Mucosa of rectum (tissue), 2 donors: ENCODE results near the gene LETM1.

Experiments
- H3K27ac ChIP-seq, 2 donors: one replicate each; pipeline ENCODE4 v1.7.0; 2013; ENCODE audit warnings: inconsistent platforms in 2 of 2, low read depth in 2 of 2, low read length in 2 of 2
- H3K27me3 ChIP-seq, 2 donors: one replicate each; pipeline ENCODE4 v1.7.0; 2013; ENCODE audit warnings: low read length in 2 of 2; ENCODE audit not compliant: control insufficient read depth in 2 of 2, insufficient read depth in 2 of 2
- H3K36me3 ChIP-seq, 2 donors: one replicate each; pipeline ENCODE4 v1.7.0; 2013; ENCODE audit warnings: low read length in 2 of 2; ENCODE audit not compliant: control insufficient read depth in 2 of 2, insufficient read depth in 2 of 2
- H3K4me1 ChIP-seq, 2 donors: one replicate each; pipeline ENCODE4 v1.7.0; 2013; ENCODE audit warnings: low read length in 2 of 2, mild to moderate bottlenecking in 1 of 2; ENCODE audit not compliant: control insufficient read depth in 2 of 2, insufficient read depth in 2 of 2
- H3K4me3 ChIP-seq, 2 donors: one replicate each; pipeline ENCODE4 v1.7.0; 2013; ENCODE audit warnings: low read length in 2 of 2
- H3K9ac ChIP-seq, 2 donors: one replicate each; pipeline ENCODE4 v1.7.0; 2013; ENCODE audit warnings: low read length in 2 of 2, low read depth in 1 of 2, mild to moderate bottlenecking in 1 of 2
- H3K9me3 ChIP-seq, 2 donors: one replicate each; pipeline ENCODE4 v1.7.0; 2013; ENCODE audit warnings: low read length in 2 of 2; ENCODE audit not compliant: control insufficient read depth in 2 of 2
- donor health status: healthy.
- donor health status: Normal muscosa, but diverticular disease.

The LETM1 gene

DNA sequence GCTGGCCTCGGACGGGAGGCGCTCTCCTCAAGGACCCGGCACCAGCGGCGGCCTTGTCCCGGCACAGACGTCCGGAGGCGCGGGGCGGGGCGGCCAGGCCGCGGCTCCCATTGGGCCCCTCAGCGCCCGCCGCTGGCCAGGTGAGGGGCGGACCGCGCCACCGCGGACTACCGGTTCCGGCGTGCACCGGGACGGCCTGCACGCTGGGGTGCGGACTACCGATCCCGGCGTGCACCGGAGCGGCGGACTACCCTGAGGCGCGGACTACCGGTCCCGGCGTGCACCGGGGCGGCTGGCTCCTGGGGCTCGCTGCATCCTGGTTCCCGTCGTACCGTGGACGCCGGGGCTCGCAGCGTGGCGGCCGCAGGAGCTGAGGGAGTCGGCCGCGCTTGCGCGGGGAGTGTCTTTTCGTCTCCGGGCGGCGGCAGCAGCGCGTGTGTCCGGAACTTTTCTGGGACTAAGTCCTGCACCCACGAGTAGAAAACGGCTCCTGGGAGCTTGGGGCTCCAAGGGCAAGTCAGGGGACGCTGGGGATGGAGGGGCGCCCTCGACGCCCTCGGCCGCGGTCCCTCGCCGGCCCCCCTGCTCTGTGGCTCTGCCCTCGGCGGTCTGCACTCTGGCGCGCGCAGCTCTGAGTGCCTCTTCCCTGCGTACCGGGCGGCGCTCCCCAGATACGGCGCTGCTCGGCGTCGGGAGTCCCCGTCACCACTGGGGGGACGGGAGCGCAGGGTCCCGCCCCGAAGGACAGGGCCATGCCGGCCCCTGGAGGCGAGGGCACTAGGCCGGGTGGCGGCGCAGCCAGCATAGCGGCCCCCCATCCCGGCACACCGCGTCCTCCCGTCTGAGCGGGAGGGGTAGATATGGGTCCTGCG, at the start of gene LETM1:
TSS of gene LETM1 (minus strand) at position 86 of the 872 bp plus-strand sequence. CDS start 206 bp downstream, outside the sequence.
- Histone ChIP-seq H3K27ac (peak within 1 kb of the TSS; percentile 86 to 89), H3K9me3 (no peaks in the 10 kb centered on the region), H3K27me3 (no peaks in the 10 kb centered on the region), H3K36me3 (no peaks in the 10 kb centered on the region), H3K4me3 (peak within 1 kb of the TSS; percentile 84 to 87), H3K4me1 (peaks cover 41 to 47% of the 10 kb centered on the region in 2 donors), H3K9ac (peak within 1 kb of the TSS; percentile 75 to 88)

DNA sequence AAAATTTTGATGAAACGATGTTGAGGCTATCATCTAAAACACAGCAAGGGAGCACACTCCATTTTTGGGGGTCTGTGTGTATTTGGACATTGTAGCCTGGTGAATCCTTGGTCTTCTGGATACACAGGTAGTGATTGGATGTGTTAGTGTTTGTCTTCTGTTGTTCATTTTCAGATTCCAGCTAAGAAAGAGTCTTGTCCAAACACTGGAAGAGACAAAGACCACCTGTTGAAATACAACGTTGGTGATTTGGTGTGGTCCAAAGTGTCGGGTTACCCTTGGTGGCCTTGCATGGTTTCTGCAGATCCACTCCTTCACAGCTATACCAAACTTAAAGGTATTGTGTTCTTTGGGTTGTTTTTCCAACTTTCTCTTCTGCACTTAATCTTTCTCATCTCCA, 48.1 kb upstream of the LETM1 start:
- Histone ChIP-seq H3K4me3 (no peak overlapping the region), H3K36me3 (peaks cover 14 to 31% of the 10 kb centered on the region in 2 donors), H3K27ac (no peak overlapping the region), H3K4me1 (peaks cover 12 to 22% of the 10 kb centered on the region in 2 donors), H3K27me3 (no peaks in the 10 kb centered on the region), H3K9me3 (no peaks in the 10 kb centered on the region), H3K9ac (no peak overlapping the region)

DNA sequence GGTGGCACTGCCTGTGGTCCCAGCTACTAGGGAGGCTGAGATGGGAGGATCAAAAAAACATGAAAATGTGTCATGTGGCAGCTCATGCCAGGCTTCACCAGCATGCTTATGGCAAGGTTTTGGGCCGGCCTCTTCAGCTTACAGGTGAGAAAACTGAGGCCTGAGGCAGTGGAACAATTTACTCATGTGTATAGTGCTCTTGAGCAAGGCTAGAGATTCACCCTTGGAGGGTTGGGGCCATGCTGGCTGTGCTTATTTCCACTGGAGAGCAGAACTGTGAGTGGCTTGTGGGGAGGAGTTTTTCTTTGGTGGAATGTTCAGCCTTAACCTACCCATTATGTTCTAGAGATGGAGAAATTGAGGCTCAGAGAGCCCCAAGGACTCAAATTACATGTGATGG, 47.1 kb upstream of the LETM1 start:
- H3K27me3 ChIP-seq = no peaks in the 10 kb centered on the region
- no peak overlapping the region for H3K27ac ChIP-seq
- H3K9ac ChIP-seq = no peak overlapping the region
- H3K4me3 ChIP-seq = no peak overlapping the region
- H3K36me3 ChIP-seq = peaks cover 13 to 27% of the 10 kb centered on the region in 2 donors
- H3K4me1 ChIP-seq = peaks cover 6 to 15% of the 10 kb centered on the region in 2 donors
- no peaks in the 10 kb centered on the region for H3K9me3 ChIP-seq

- Histone ChIP-seq H3K27ac (no peak overlapping the region), H3K36me3 (peaks cover 13 to 27% of the 10 kb centered on the region in 2 donors)
These were observed 46.3 kb upstream of the LETM1 start for GRCh38 chr4:1902243-1902642.

GRCh38 chr4:1901127-1901526, 45.2 kb upstream of the LETM1 start:
- no peaks in the 10 kb centered on the region for H3K9me3 ChIP-seq
- H3K27ac ChIP-seq = no peak overlapping the region
- H3K36me3 ChIP-seq = peaks cover 10 to 27% of the 10 kb centered on the region in 2 donors

More at GRCh38 chr4:1902243-1902642, 46.3 kb upstream of the LETM1 start:
- peaks cover 2 to 10% of the 10 kb centered on the region in 2 donors for H3K4me1 ChIP-seq
- no peak overlapping the region for H3K4me3 ChIP-seq
- H3K27me3 ChIP-seq = no peaks in the 10 kb centered on the region
- no peaks in the 10 kb centered on the region for H3K9me3 ChIP-seq
- H3K9ac ChIP-seq = no peak overlapping the region

DNA sequence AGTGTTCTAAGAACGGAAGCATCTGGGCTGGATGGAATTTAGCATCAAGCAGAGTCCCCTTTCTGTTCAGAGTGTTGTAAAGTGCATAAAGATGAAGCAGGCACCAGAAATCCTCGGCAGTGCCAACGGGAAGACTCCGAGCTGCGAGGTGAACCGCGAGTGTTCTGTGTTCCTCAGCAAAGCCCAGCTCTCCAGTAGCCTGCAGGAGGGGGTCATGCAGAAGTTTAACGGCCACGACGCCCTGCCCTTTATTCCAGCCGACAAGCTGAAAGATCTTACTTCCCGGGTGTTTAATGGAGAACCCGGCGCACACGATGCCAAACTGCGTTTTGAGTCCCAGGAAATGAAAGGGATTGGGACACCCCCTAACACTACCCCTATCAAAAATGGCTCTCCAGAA, 44.7 kb upstream of the LETM1 start:
- Histone ChIP-seq H3K27ac (no peak overlapping the region), H3K36me3 (peaks cover 10 to 27% of the 10 kb centered on the region in 2 donors)

More at GRCh38 chr4:1901127-1901526, 45.2 kb upstream of the LETM1 start:
- no peaks in the 10 kb centered on the region for H3K27me3 ChIP-seq
- H3K9ac ChIP-seq = no peak overlapping the region
- H3K4me1 ChIP-seq = peaks cover 2 to 10% of the 10 kb centered on the region in 2 donors
- H3K4me3 ChIP-seq = no peak overlapping the region

GRCh38 chr4:1900087-1900433, 44.1 kb upstream of the LETM1 start:
- H3K27ac ChIP-seq = no peak overlapping the region
- no peaks in the 10 kb centered on the region for H3K27me3 ChIP-seq
- H3K4me3 ChIP-seq = no peak overlapping the region
- H3K36me3 ChIP-seq = peaks cover 10 to 25% of the 10 kb centered on the region in 2 donors
- H3K9me3 ChIP-seq = no peaks in the 10 kb centered on the region
- peaks cover 2 to 7% of the 10 kb centered on the region in 2 donors for H3K4me1 ChIP-seq
- H3K9ac ChIP-seq = no peak overlapping the region

More for the DNA sequence above, 44.7 kb upstream of the LETM1 start:
- H3K9me3 ChIP-seq = no peaks in the 10 kb centered on the region
- H3K4me3 ChIP-seq = no peak overlapping the region
- peaks cover 2 to 10% of the 10 kb centered on the region in 2 donors for H3K4me1 ChIP-seq
- no peaks in the 10 kb centered on the region for H3K27me3 ChIP-seq
- no peak overlapping the region for H3K9ac ChIP-seq

GRCh38 chr4:1899149-1900086, 43.5 kb upstream of the LETM1 start:
- Histone ChIP-seq H3K4me3 (no peak overlapping the region), H3K4me1 (peaks cover 0 to 5% of the 10 kb centered on the region in 2 donors), H3K9me3 (no peaks in the 10 kb centered on the region), H3K36me3 (peaks cover 10 to 25% of the 10 kb centered on the region in 2 donors), H3K27ac (no peak overlapping the region), H3K27me3 (no peaks in the 10 kb centered on the region), H3K9ac (no peak overlapping the region)

DNA sequence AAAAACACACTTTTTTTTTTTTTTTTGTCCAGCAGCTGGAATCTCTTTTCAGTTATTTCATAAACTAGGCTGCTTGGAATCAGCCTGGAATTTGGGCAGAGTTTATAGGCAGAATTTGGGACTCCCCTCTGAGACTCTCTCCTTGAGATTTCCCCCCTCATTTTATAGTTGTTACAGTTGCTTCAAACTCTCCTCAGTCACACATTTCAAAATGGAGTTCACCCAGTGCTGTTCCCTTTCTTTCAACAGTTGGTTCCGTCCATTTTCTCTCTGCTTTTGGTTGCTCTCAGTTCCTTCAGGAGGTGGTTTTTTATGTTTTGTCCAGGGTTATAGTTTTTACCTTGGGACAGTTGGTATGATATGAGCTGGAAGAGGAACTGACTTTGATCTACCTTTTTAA, 42.7 kb upstream of the LETM1 start:
- no peak overlapping the region for H3K9ac ChIP-seq

DNA sequence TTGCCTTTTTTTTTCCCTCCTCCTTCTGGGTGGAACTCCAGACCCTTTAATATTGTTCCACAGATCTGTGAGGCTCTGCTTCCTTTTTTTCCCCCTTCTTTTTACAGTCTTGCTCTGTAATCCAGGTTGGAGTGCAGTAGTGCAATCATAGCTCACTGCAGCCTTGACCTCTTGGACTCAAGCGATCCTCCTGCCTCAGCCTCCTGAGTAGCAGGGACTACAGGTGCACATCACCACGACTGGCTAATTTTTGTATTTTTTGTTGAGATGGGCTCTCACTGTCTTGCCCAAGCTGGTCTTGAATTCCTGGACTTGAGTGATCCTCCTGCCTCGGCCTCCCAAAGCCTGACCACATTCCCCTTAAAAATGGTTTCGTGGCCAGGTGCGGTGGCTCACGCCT, 42.1 kb upstream of the LETM1 start:
- peaks cover 10 to 21% of the 10 kb centered on the region in 2 donors for H3K36me3 ChIP-seq
- no peaks in the 10 kb centered on the region for H3K27me3 ChIP-seq
- no peak overlapping the region for H3K9ac ChIP-seq
- H3K9me3 ChIP-seq = no peaks in the 10 kb centered on the region
- no peak overlapping the region for H3K4me3 ChIP-seq
- H3K4me1 ChIP-seq = no peaks in the 10 kb centered on the region
- H3K27ac ChIP-seq = no peak overlapping the region

More for the DNA sequence above, 42.7 kb upstream of the LETM1 start:
- H3K36me3 ChIP-seq = peaks cover 10 to 25% of the 10 kb centered on the region in 2 donors
- H3K27ac ChIP-seq = no peak overlapping the region
- H3K4me1 ChIP-seq = no peaks in the 10 kb centered on the region
- H3K9me3 ChIP-seq = no peaks in the 10 kb centered on the region
- H3K4me3 ChIP-seq = no peak overlapping the region
- no peaks in the 10 kb centered on the region for H3K27me3 ChIP-seq
